ENCODE results near the gene KCNN1.

The KCNN1 gene

GRCh38 chr19:17948514-17948900 is 18.4 kb upstream of the KCNN1 start:
- H3K27ac ChIP-seq (ENCODE audit: low read depth, low read length, poor library complexity, severe bottlenecking): no peak overlapping the region
- peaks cover 4% of the 10 kb centered on the region; the same call in 1 of the 2 replicates for H3K36me3 ChIP-seq (ENCODE audit: insufficient read depth, low read length)
- no peaks in the 10 kb centered on the region for H3F3A ChIP-seq (ENCODE audit: insufficient read depth, low read length)
- H4K20me1 ChIP-seq (ENCODE audit: insufficient read depth, low read length): no peaks in the 10 kb centered on the region
- no peaks in the 10 kb centered on the region for H3K9me2 ChIP-seq (ENCODE audit: low read depth, low read length)
- H3K9ac ChIP-seq (ENCODE audit: low read length): peak overlapping the region; percentile 43; the same call in 1 of the 2 replicates
- peaks cover 40% of the 10 kb centered on the region for H3K4me1 ChIP-seq (ENCODE audit: insufficient read depth, low read length, severe bottlenecking)
- H3K79me2 ChIP-seq (ENCODE audit: insufficient read depth, low read length): no peaks in the 10 kb centered on the region
- H3K27me3 ChIP-seq (ENCODE audit: insufficient read depth, low read length): peaks cover 17% of the 10 kb centered on the region; the same call in 1 of the 2 replicates
- peak overlapping the region; percentile 60 for H3K4me3 ChIP-seq (ENCODE audit: low read depth, low read length, poor library complexity, severe bottlenecking)
- no peaks in the 10 kb centered on the region for H3K9me3 ChIP-seq (ENCODE audit: low read length)
- no peak overlapping the region for H2AFZ ChIP-seq (ENCODE audit: low read length)
- H3K4me2 ChIP-seq (ENCODE audit: low read length): peak overlapping the region; percentile 73
- no peak for TF ChIP-seq CTCF (IDR thresholded peaks at IDR 0.05; ENCODE audit: low read length)
- TF ChIP-seq EZH2 (IDR thresholded peaks at IDR 0.05; ENCODE audit: borderline replicate concordance, low read length): no peak

- Histone ChIP-seq H3K9me3 (ENCODE audit: low read length) (no peaks in the 10 kb centered on the region), H3K79me2 (ENCODE audit: insufficient read depth, low read length) (no peaks in the 10 kb centered on the region), H3K4me3 (ENCODE audit: low read depth, low read length, poor library complexity, severe bottlenecking) (peak overlapping the region; percentile 60), H3K36me3 (ENCODE audit: insufficient read depth, low read length) (no peaks in the 10 kb centered on the region), H4K20me1 (ENCODE audit: insufficient read depth, low read length) (no peaks in the 10 kb centered on the region), H2AFZ (ENCODE audit: low read length) (no peak overlapping the region), H3K4me2 (ENCODE audit: low read length) (peak overlapping the region; percentile 73), H3K9ac (ENCODE audit: low read length) (no peak overlapping the region; the same call in 1 of the 2 replicates), H3K27me3 (ENCODE audit: insufficient read depth, low read length) (peaks cover 18% of the 10 kb centered on the region; the same call in 1 of the 2 replicates), H3K27ac (ENCODE audit: low read depth, low read length, poor library complexity, severe bottlenecking) (no peak overlapping the region), H3F3A (ENCODE audit: insufficient read depth, low read length) (no peaks in the 10 kb centered on the region), H3K4me1 (ENCODE audit: insufficient read depth, low read length, severe bottlenecking) (peaks cover 40% of the 10 kb centered on the region), H3K9me2 (ENCODE audit: low read depth, low read length) (no peaks in the 10 kb centered on the region)
- no peak for TF ChIP-seq EZH2 (IDR thresholded peaks at IDR 0.05; ENCODE audit: borderline replicate concordance, low read length)
- TF ChIP-seq CTCF (IDR thresholded peaks at IDR 0.05; ENCODE audit: low read length): no peak
These were observed 17.7 kb upstream of the KCNN1 start for GRCh38 chr19:17948931-17949930.

GRCh38 chr19:17949956-17950309 is 17.0 kb upstream of the KCNN1 start:
- Histone ChIP-seq H4K20me1 (ENCODE audit: insufficient read depth, low read length) (no peaks in the 10 kb centered on the region), H3K9me3 (ENCODE audit: low read length) (no peaks in the 10 kb centered on the region), H3K36me3 (ENCODE audit: insufficient read depth, low read length) (no peaks in the 10 kb centered on the region), H3K9ac (ENCODE audit: low read length) (no peak overlapping the region), H3K79me2 (ENCODE audit: insufficient read depth, low read length) (no peaks in the 10 kb centered on the region), H3K27me3 (ENCODE audit: insufficient read depth, low read length) (peaks cover 18% of the 10 kb centered on the region; the same call in 1 of the 2 replicates), H3K4me2 (ENCODE audit: low read length) (peak overlapping the region; percentile 34; the same call in 1 of the 2 replicates), H3K4me3 (ENCODE audit: low read depth, low read length, poor library complexity, severe bottlenecking) (no peak overlapping the region), H3K9me2 (ENCODE audit: low read depth, low read length) (no peaks in the 10 kb centered on the region), H3K27ac (ENCODE audit: low read depth, low read length, poor library complexity, severe bottlenecking) (no peak overlapping the region), H3K4me1 (ENCODE audit: insufficient read depth, low read length, severe bottlenecking) (peaks cover 40% of the 10 kb centered on the region), H3F3A (ENCODE audit: insufficient read depth, low read length) (no peaks in the 10 kb centered on the region), H2AFZ (ENCODE audit: low read length) (no peak overlapping the region)
- TF ChIP-seq EZH2 (IDR thresholded peaks at IDR 0.05; ENCODE audit: borderline replicate concordance, low read length) (no peak), CTCF (IDR thresholded peaks at IDR 0.05; ENCODE audit: low read length) (no peak)
